Stimulated activated CD4-positive, alpha-beta T cell treated with anti-CD3 and anti-CD28 coated beads, Interleukin-1b, Interleukin-23, amount 100 ng/mL, for 24 hours (primary cell): ENCODE data around the gene PDCL2.

Source experiments
- DNase-seq, 4 experiments: peaks; one replicate each; pipeline ENCODE4 v3.0.0-alpha.2; 2020; ENCODE audit warnings: low read depth in 4 of 4, low spot score in 1 of 4

The PDCL2 gene

GRCh38 chr4:55540271-55540670 lies 51.8 kb downstream of the PDCL2 start:
- no peak for DNase-seq

GRCh38 chr4:55539658-55540057 lies 52.4 kb downstream of the PDCL2 start:
- DNase-seq = no peak

GRCh38 chr4:55538531-55538930 lies 53.5 kb downstream of the PDCL2 start:
- no peak for DNase-seq

GRCh38 chr4:55534306-55534705 lies 57.7 kb downstream of the PDCL2 start:
- DNase-seq = no peak

- DNase-seq = no peak
Observed at GRCh38 chr4:55530691-55531090, 61.4 kb downstream of the PDCL2 start.

- DNase-seq = no peak
Observed at GRCh38 chr4:55530167-55530566, 61.9 kb downstream of the PDCL2 start.

GRCh38 chr4:55528491-55528890 lies 63.6 kb downstream of the PDCL2 start:
- no peak for DNase-seq

- no peak for DNase-seq
Observed at GRCh38 chr4:55524844-55525571, 67.0 kb downstream of the PDCL2 start.

- no peak for DNase-seq
Observed at GRCh38 chr4:55518442-55518841, 73.6 kb downstream of the PDCL2 start.

GRCh38 chr4:55517526-55518229 lies 74.4 kb downstream of the PDCL2 start:
- no peak for DNase-seq

- DNase-seq = no peak
Observed at GRCh38 chr4:55512922-55513571, 79.0 kb downstream of the PDCL2 start.

GRCh38 chr4:55512077-55512476 lies 80.0 kb downstream of the PDCL2 start:
- DNase-seq = no peak

GRCh38 chr4:55510685-55511084 lies 81.4 kb downstream of the PDCL2 start:
- no peak for DNase-seq

GRCh38 chr4:55509266-55509665 lies 82.8 kb downstream of the PDCL2 start:
- DNase-seq = no peak

GRCh38 chr4:55507612-55508011 lies 84.4 kb downstream of the PDCL2 start:
- no peak for DNase-seq
